Activated CD4-positive, alpha-beta T cell treated with anti-CD3 and anti-CD28 coated beads for 36 hours (primary cell): ENCODE results near the gene ENOPH1. TPM values are rescaled to one million over a fixed set of nuclear protein-coding genes. Genes with fewer than 3 reads are reported as not detected.

Source experiments
- ATAC-seq: fragments of 200-7000 bp; cut with Tn5 transposase; one replicate; pipeline ENCODE4 v1.10.0; 2021; ENCODE audit warnings: mild to moderate bottlenecking, moderate library complexity
- CTCF ChIA-PET: fragments of 350-600 bp; sonication (Branson Sonifier 250); formaldehyde crosslinking; loops from one replicate; lab custom pipeline; 2021; ENCODE audit warnings: antibody characterized with exemption; lab: Charles Lee
- POLR2A ChIA-PET: fragments of 350-600 bp; sonication (Branson Sonifier 250); formaldehyde crosslinking; loops from one replicate; lab custom pipeline; 2021; ENCODE audit warnings: antibody characterized with exemption, inconsistent platforms; lab: Charles Lee
- DNase-seq: peaks from one replicate; pipeline ENCODE4 v3.0.0-alpha.2; 2020
- H3K27ac Mint-ChIP-seq: one replicate; pipeline ENCODE4 v1.8.0; 2021; ENCODE audit warnings: mixed read lengths
- H3K27me3 Mint-ChIP-seq: one replicate; pipeline ENCODE4 v1.8.0; 2021; ENCODE audit warnings: mixed read lengths
- H3K36me3 Mint-ChIP-seq: one replicate; pipeline ENCODE4 v1.8.0; 2021; ENCODE audit warnings: low read depth, mixed read lengths
- H3K4me1 Mint-ChIP-seq: one replicate; pipeline ENCODE4 v1.8.0; 2021; ENCODE audit warnings: mixed read lengths
- H3K4me3 Mint-ChIP-seq: one replicate; pipeline ENCODE4 v1.8.0; 2021; ENCODE audit warnings: mild to moderate bottlenecking, moderate library complexity, mixed read lengths
- H3K9me3 Mint-ChIP-seq: one replicate; pipeline ENCODE4 v1.8.0; 2021; ENCODE audit warnings: low read depth, mixed read lengths
- intact Hi-C, 2 experiments: fragments of 100-400 bp; cut with DNase I in 1 of 2; cut with micrococcal nuclease in 1 of 2; formaldehyde crosslinking; loops; one replicate each; pipeline versions ENCODE4 v1.14.2 to v1.15.1; 2022 to 2024; cut with DNase I, micrococcal nuclease
- total RNA-seq, 2 experiments: library from RNA; stranded (reverse); gene quantifications; one replicate each; pipeline ENCODE4 v1.2.3, GENCODE V29; 2021

Gene ENOPH1
- total RNA-seq, 2 experiments from 2014 or later: 60.1 to 81.8 TPM

DNA sequence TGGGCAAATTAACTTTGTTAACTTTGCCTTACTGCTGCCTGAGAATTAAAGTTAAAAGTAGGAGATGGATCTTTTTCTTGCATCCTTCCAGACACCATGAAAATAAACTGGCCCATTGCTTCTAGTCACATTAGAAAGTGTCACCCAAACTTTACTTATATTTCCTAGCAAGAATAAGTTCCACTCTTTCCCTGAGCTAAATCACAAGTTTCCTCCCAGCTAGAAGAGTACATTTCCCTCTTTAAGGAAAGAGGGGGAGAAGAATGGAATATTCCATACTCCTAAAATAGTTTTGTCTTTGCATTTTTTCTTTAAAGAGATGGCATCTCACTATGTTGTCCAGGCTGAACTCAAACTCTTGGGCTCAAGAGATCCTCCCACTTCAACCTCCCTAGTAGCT lies 77.6 kb downstream of the ENOPH1 start:
- H3K36me3 Mint-ChIP-seq: no peaks in the 10 kb centered on the region
- H3K4me3 Mint-ChIP-seq: no peak overlapping the region
- peaks cover 1% of the 10 kb centered on the region for H3K4me1 Mint-ChIP-seq
- peaks cover 16% of the 10 kb centered on the region for H3K27me3 Mint-ChIP-seq
- no peak for ATAC-seq
- no peaks in the 10 kb centered on the region for H3K9me3 Mint-ChIP-seq
- no peak overlapping the region for H3K27ac Mint-ChIP-seq
- intact Hi-C loops: no loop called here
- no peak for DNase-seq
- CTCF ChIA-PET: no interaction called here
- POLR2A ChIA-PET: no interaction called here

DNA sequence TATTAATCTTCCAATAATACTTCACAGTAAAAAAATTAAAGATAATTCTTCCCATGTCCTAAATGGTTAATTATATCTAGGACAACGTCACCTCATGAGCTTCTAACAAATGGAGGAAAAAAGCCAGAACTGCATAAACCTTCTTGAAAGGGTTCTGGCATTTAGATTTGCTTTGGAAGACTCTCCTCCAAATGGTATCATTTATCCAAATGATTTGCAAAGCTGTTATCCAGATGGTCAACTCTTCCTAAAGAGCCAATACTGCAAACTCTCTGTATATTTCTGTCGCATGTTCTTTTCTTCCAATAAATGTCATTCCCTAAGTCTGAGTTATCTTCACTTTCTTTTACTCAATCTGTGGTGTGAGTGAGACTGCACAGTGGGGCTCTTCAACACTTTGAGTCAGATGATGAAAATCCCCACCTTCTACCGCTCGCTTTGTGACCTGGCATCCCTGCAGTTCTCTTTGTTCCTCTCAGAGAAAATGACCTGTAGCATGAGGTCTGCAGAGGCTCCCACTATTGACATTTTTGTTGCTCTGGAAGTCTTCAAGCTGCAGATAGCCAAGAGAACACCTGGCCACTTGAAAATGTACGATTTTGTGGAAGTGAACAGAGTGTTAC lies 78.5 kb downstream of the ENOPH1 start:
- Mint-ChIP-seq H3K27me3 (peaks cover 19% of the 10 kb centered on the region), H3K4me3 (no peak overlapping the region), H3K27ac (no peak overlapping the region), H3K4me1 (peaks cover 3% of the 10 kb centered on the region), H3K36me3 (no peaks in the 10 kb centered on the region), H3K9me3 (no peaks in the 10 kb centered on the region)
- ChIA-PET POLR2A (no interaction called here), CTCF (interaction anchor here (0.5 kb wide), 1 partner anchor 232 kb away, joined by 3 read pairs; no protein-coding TSS in a partner anchor)
- intact Hi-C loops: no loop called here
- no peak for ATAC-seq
- DNase-seq: no peak

DNA sequence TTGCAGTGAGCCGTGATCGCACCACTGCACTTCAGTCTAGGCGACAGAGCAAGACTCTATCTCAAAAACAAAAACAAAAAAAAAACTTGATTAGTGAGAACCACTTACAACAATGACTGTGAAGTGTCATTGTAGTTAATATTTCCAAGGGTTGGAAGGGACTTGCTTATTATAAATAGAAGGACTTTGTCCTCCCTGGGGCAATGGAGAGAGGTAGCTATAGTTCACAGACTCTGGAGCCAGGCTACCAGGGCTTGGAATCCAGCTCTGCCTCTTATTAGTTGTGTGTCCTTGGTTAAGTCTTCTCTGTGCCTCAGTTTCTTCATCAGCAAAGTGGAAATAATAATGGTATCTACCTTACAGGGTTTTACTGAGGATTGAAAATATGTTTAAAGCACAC lies 79.8 kb downstream of the ENOPH1 start:
- peaks cover 19% of the 10 kb centered on the region for H3K27me3 Mint-ChIP-seq
- no peak overlapping the region for H3K27ac Mint-ChIP-seq
- CTCF ChIA-PET: interaction anchor here (0.9 kb wide), 1 partner anchor 12 kb away, joined by 4 read pairs; no protein-coding TSS in a partner anchor
- DNase-seq (no peak), ATAC-seq (no peak)
- no peaks in the 10 kb centered on the region for H3K36me3 Mint-ChIP-seq
- no peak overlapping the region for H3K4me3 Mint-ChIP-seq
- POLR2A ChIA-PET: no interaction called here
- no peaks in the 10 kb centered on the region for H3K9me3 Mint-ChIP-seq
- intact Hi-C loops: no loop called here
- peaks cover 3% of the 10 kb centered on the region for H3K4me1 Mint-ChIP-seq

Other genes with a start within 250 kb of the ENOPH1 start
- gene HNRNPD, start 56.6 kb upstream of the ENOPH1 start, total RNA-seq: 100 to 1,000 TPM; 505 to 510 TPM
- gene HNRNPDL, start 128 bp upstream of the ENOPH1 start, total RNA-seq: 100 to 1,000 TPM; 308 to 345 TPM
- not detected for gene TMEM150C, start 131.4 kb downstream of the ENOPH1 start, total RNA-seq